Measurements from ENCODE around the gene C17orf67. TPM values are rescaled to one million over a fixed set of nuclear protein-coding genes. Genes with fewer than 3 reads are reported as not detected.

The C17orf67 gene
- total and polyA plus RNA-seq, 2 of the 13 experiments (the other 11 are each of a cell fraction or from before 2014, with no cell fraction given) = 0.41 to 0.86 TPM

GRCh38 chr17:56834380-56835263 is 902 bp upstream of the C17orf67 start (continued):
- TF ChIP-seq ZNF703 (CRISPR knock-in tag; IDR thresholded peaks at IDR 0.05; ENCODE audit: borderline replicate concordance) (peak; percentile 75; the same call in 1 of the 2 replicates), ZNF724P (CRISPR knock-in tag; IDR thresholded peaks at IDR 0.05; ENCODE audit: borderline replicate concordance) (peak; percentile 50; the same call in 1 of the 2 replicates), MAF1 (CRISPR knock-in tag; IDR thresholded peaks at IDR 0.05; ENCODE audit: borderline replicate concordance) (no peak; the same call in 1 of the 2 replicates), ZFP36L2 (CRISPR knock-in tag; IDR thresholded peaks at IDR 0.05) (no peak), ZNF512 (CRISPR knock-in tag; IDR thresholded peaks at IDR 0.05) (0 out of 2 replicates have a peak, but pooled peaks have one; percentile 17), NR1H2 (CRISPR knock-in tag; IDR thresholded peaks at IDR 0.05; ENCODE audit: borderline replicate concordance, low read depth) (0 out of 2 replicates have a peak, but pooled peaks have one; percentile 1), ZNF142 (CRISPR knock-in tag; IDR thresholded peaks at IDR 0.05) (peak; percentile 71; the same call in 1 of the 2 replicates), MXI1 (IDR thresholded peaks at IDR 0.05; ENCODE audit: borderline replicate concordance, low read depth, low read length) (no peak; the same call in 2 of the 3 replicates), GATAD2A (CRISPR knock-in tag; IDR thresholded peaks at IDR 0.05) (peak; percentile 34; the same call in 1 of the 2 replicates), ZNF263 (CRISPR knock-in tag; IDR thresholded peaks at IDR 0.05) (peak; percentile 47; the same call in 1 of the 2 replicates), MYC (CRISPR knock-in tag; IDR thresholded peaks at IDR 0.05; ENCODE audit: borderline replicate concordance) (peak; percentile 61; the same call in 1 of the 2 replicates), ARNT2 (CRISPR knock-in tag; IDR thresholded peaks at IDR 0.05; ENCODE audit: low read depth) (0 out of 2 replicates have a peak, but pooled peaks have one; percentile 23), E2F2 (CRISPR knock-in tag; IDR thresholded peaks at IDR 0.05; ENCODE audit: borderline replicate concordance) (0 out of 2 replicates have a peak, but pooled peaks have one; percentile 27), HINFP (CRISPR knock-in tag; IDR thresholded peaks at IDR 0.05; ENCODE audit: low read depth) (0 out of 2 replicates have a peak, but pooled peaks have one; percentile 17), ZNF124 (CRISPR knock-in tag; IDR thresholded peaks at IDR 0.05) (0 out of 2 replicates have a peak, but pooled peaks have one; percentile 26), MEF2D (CRISPR knock-in tag; IDR thresholded peaks at IDR 0.05) (0 out of 2 replicates have a peak, but pooled peaks have one; percentile 48), XRCC5 (optimal IDR thresholded peaks at IDR 0.05; ENCODE audit: low read length) (peak; percentile 22)
